ENCODE results near the gene OR5M10.
A peak's percentile ranks its signal among the peaks of the same experiment; 100 is the strongest.
"Not testable (repeated sequence)": the region's sequence is repeated elsewhere in the genome, so short reads cannot be mapped to it uniquely, and the experiment has no call there.

Gene OR5M10

DNA sequence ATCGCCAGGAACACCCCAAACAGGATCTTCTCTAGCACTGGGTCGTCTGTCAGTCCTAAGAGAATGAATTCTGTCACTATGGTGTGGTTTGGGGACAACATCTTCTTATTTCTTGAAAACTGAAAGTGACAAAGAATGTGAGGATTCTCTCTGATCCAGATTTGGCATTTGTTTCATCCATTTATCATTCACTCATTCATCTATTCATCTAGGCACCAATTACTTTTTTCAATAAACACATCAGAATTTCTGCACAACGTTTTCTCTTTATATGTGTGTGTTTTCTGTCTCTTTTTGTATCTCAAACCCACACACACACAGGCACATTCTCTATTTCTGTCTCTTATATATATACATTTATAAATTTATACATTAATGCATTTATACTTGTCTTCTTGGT is at the start of gene OR5M10:
TSS of gene OR5M10 (minus strand) at position 101 of the 400 bp plus-strand sequence. CDS start at position 101, 0 bp downstream.
- no peak for DNase-seq
- intact Hi-C loops (cut with DNase I): no loop called here

DNA sequence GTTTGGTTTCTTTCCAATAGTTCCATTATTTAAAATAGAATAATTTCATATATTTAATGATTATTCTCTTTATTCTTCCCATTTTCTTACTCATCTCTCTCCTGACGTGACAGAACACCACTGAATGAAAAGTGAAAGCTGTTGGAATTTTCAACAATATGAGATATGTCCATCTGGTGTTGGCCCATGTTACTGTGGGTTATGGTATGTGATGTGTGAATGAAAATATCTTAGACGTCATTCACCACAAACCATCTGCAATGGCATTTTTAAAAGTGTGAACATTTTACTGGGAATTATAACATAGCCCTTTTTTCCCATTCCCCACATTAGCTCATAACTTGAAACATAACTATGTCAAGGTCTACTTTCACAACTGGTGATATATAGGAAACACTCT is 48.4 kb upstream of the OR5M10 start:
- intact Hi-C loops (cut with DNase I): loop anchor here (2.0 kb wide), 1 partner anchor 157 kb away; no protein-coding TSS in a partner anchor
- no peak for DNase-seq

DNA sequence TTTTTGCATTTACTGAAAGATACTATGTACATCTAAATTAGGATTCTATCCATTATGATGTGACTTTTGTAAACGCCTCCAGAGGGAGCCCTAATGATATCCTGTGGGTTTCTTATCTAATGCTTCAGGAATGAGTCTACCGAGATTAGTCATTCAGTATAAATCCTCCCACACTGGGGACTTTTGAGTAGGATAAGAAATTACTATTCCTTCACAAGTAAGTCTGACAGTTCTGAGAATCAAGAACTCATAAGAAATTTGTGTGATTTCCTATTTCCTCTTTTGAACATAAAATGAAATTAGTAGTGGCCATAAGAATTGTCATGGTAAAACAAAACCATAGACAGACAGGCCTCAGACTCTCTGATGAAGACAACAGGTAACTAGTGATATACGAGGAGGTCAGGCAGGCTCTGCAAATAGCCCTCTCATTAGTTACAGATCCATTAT is 47.2 kb upstream of the OR5M10 start:
- intact Hi-C loops (cut with DNase I): loop anchor here (2.0 kb wide), 1 partner anchor 158 kb away; no protein-coding TSS in a partner anchor
- DNase-seq: no peak

DNA sequence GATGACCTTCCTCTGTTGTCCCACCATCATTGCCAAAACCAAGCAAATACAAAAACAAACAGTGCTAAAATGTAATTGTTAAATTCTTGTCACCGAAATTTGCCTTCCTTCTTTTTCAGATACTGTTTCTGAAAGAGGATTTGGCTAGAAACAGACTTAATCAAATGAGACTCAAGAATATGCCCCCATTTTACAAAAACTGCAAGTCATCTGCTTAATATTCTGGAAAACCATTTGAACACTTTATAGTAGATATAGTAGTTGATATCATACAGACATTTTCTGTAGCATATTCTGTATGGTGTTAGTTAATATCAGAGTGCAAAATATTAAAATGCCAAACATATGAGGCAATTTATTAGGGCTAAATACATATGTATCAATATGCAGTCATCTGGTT is 33.7 kb upstream of the OR5M10 start:
- intact Hi-C loops (cut with DNase I): no loop called here

DNA sequence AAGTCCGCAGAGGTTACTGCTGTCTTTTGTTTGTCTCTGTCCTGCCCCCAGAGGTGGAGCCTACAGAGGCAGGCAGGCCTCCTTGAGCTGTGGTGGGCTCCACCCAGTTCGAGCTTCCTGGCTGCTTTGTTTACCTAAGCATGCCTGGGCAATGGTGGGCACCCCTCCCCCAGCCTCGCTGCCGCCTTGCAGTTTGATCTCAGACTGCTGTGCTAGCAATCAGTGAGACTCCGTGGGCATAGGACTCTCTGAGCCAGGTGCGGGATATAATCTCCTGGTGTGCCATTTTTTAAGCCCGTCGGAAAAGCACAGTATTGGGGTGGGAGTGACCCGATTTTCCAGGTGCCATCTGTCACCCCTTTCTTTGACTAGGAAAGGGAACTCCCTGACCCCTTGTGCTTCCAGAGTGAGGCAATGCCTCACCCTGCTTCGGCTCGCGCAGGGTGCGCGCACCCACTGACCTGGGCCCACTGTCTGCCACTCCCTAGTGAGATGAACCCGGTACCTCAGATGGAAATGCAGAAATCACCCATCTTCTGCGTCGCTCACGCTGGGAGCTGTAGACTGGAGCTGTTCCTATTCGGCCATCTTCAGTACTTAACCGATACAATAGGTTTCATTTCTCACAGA is 14.7 kb upstream of the OR5M10 start:
- DNase-seq: peak in 2 of 10 donors; percentile 59 to 62
- intact Hi-C loops (cut with DNase I): not testable (repeated sequence)

More for the DNA sequence above, 33.7 kb upstream of the OR5M10 start:
- DNase-seq: no peak

DNA sequence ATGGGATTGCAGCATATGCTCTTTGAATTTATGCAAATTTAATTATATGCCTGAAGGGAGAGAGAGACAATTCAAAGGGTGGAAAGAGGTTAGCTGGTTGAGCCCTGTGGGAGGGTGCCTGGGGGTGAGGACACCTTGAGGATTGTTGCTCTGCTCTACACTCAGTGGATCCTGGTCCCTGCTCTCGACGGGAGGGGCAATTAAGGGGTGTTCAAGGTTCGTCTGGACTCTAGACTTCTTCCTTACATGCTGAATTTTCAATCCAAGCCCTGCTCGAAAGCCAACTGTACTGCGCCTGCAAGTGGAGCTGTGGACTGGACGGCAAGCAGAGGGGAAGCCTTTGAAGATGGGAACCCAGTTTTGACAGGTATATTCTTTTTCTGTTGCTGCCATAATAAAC is 18.9 kb downstream of the OR5M10 start:
- intact Hi-C loops (cut with DNase I): no loop called here
- no peak for DNase-seq

DNA sequence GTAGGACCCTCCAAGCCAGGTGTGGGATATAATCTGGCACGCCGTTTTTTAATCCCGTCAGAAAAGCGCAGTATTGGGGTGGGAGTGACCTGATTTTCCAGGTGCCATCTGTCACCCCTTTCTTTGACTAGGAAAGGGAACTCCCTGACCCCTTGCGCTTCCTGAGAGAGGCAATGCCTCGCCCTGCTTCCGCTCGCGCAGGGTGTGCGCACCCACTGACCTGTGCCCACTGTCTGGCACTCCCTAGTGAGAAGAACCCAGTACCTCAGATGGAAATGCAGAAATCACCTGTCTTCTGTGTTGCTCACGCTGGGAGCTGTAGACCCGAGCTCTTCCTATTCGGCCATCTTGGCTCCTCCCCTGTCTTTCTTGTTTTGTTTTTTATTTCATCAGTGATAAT is 22.8 kb downstream of the OR5M10 start:
- DNase-seq; intact Hi-C loops (cut with DNase I): not testable (repeated sequence)

DNA sequence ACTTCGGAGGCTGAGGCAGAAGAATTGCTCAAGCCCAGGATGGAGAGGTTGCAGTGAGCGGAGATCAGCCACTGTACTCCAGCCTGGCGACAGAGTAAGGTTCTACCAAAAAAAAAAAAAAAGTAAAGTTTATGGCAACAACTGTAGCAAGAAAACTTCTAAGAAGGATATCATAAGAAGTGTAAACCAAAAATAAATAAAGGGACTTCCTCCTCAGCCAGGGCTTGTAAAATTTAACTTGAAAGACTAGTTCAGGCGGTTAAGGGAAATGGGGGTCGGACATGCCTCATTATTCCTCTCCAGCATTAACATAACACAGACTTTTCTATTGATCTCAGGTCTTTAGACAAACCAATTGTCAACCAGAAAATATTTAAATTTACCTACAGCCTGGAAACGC is 32.0 kb downstream of the OR5M10 start:
- intact Hi-C loops (cut with DNase I): no loop called here
- DNase-seq: no peak

DNA sequence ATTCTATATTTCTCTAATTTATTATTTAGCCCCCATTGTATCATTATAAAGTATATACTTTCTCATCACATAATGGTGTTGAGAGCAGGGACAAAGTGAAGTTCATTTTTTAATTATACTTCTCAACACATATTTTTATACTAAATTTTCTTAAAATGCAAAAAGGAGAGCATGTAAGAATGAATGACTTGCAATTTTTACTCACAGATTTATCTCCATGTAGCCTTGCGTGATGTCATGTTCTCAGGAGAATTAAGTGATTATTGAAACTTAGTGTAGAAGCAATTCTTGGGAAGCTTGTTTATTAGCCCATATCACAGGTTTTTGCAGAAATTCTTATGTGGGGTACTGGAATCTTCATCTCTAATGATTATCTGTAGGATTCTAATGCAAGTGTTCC is 33.8 kb downstream of the OR5M10 start:
- DNase-seq: no peak
- intact Hi-C loops (cut with DNase I): no loop called here

DNA sequence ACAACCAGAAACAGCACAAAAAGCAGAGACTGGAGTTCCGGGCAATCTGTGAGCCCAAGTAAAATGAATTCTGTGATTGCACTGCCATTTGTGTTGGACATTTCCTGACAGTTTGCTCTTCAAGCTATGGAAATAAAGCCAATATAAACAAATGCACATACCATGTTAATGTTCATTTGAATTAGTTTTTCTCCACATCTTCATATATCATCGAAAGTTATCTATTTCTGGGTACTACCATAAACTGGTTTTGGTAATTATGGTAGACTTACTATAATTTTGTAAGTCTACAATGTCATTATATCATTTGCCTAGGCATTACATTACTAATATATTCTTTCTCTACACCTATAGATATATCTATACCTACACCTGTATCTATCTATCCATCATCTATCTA is 34.4 kb downstream of the OR5M10 start, which contains the start of gene OR5M11:
TSS of gene OR5M11 (minus strand) at position 101 of the 400 bp plus-strand sequence. CDS start at position 101, 0 bp downstream.
- intact Hi-C loops (cut with DNase I): no loop called here
- no peak for DNase-seq

DNA sequence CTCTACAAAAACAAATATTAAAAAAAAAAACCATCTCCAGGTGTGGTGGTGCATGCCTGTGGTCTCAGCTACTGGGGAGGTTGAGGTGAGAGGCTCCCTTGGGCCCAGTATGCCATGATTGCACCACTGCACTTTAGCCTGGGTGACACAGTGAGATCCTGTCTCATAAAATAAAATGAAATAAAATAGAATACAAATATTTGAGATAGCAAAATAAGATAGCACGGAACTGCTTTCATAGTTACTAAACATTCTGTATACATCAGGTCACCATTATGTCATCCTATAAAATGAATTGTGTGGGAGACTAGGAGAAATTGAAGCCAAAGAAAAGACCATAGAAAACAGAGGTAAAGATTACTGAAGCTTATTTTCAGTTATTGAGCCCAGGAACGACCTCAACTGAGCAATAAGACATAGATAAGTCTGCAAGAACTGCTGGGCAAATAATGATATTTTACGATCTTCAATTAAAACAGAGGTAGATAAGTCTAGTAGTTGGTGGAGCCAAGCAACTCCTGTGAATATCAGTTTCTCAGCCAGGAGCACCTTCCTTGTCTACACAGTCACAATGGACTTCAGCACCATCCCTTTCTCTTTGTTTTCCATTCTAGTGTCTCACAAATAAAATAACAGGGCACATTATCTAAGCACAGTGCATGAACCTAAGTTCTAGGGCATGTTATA is 44.3 kb downstream of the OR5M10 start:
- intact Hi-C loops (cut with DNase I): no loop called here
- no peak for DNase-seq

DNA sequence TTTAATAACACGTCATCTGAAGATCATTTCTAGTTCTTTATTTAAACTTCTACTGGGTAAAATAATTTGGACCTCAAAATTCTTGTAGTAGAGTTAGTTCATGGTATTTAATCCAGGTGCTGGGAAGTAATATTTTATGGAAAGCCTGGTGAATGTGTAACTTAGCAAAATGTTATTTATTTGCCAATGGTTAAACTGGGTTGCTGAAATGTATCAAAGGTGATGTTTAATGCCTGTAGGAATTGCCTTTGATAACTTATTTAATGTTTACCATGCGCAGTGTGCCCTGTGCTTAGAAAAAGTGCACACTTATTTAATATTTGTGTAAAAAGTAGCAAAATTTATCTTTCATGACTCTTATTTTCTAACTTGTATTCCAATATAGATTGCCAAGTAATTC is 45.7 kb downstream of the OR5M10 start:
- intact Hi-C loops (cut with DNase I): no loop called here
- DNase-seq: no peak

Measured in posterior cingulate gyrus (tissue), 11 donors.